GM12892 (cell line): ENCODE measurements around the gene ADGRL3.

Source experiments
- DNase-seq: peaks from one replicate; pipeline ENCODE4 v3.0.0; 2011; ENCODE audit not compliant: insufficient read length
- FAIRE-seq: peaks from 2 replicates; lab custom pipeline; 2011; peaks lifted over from hg19 to GRCh38; lab: Jason Lieb, UNC
- POLR2A ChIP-seq: IDR thresholded peaks from 2 replicates; pipeline ENCODE4 v1.6.1; 2011; ENCODE audit warnings: low read depth, low read length, control low read depth
- POLR2AphosphoS5 ChIP-seq: IDR thresholded peaks from 2 replicates; pipeline ENCODE4 v1.6.1; 2011; ENCODE audit warnings: low read depth, low read length, control low read depth
- TAF1 ChIP-seq: IDR thresholded peaks from 2 replicates; pipeline ENCODE4 v1.6.1; 2011; ENCODE audit warnings: low read depth, mild to moderate bottlenecking, control low read depth, low read length, borderline replicate concordance

The ADGRL3 gene

DNA sequence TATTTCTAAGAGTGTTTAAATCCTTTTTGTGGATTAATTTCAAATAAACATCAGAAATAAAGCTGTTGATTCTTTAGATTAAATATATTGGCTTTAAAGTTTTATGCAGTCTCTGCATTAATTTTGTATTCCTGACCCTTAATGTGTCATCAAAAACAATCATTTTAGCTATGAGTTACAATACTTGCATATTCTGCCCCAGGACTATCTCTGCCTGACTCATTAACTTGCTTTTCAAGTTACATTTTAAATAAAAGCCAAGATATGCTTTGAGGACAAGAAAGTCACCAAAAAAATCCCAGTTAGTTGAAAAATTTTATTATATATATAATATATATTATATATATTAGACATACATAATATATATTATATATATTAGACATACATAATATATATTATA, 208.7 kb downstream of the ADGRL3 start:
- FAIRE-seq, result no peak
- no peak for TF ChIP-seq POLR2A
- TF ChIP-seq POLR2AphosphoS5, result no peak
- TF ChIP-seq TAF1, result no peak
- no peak for DNase-seq

DNA sequence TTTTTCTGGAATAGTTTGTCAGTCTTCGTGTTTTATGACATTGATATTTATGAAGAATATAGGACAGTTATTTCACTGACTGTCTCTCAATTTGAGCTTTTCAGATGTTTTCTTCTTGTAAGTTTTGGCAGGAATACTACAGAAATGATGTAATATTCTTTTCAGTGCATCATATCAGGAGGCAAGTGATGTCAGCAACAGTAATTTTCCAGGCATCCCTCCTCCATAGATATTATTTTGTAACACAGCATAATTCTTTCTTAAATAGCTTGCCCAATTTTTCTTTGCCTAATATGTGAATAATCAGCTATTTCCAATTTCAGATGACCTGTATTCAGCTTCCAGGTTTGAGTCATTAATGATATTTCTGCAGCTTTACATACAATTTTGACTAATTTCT, 211.1 kb downstream of the ADGRL3 start:
- no peak for DNase-seq
- FAIRE-seq, result no peak
- TF ChIP-seq POLR2A (no peak), POLR2AphosphoS5 (no peak), TAF1 (no peak)

DNA sequence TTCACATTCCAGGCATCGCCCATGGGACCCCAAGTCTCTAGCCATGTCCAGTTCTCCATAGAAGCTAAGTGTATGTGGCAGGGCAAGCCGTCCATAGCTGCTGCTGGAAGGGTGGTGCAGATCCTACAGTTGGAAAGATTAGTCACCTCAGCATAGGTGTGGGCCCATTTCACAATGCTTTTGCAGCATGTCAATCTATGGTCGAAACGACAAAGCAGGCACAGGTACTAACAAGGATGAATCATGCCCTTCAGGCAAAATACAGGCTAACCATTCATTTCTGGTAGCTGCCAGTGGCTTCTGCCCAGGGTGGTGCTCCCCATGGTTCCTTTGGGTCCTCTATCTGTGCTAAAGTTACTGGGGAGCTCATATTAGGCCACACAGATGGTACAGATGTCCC, 225.2 kb downstream of the ADGRL3 start:
- TF ChIP-seq POLR2A, result no peak
- TF ChIP-seq TAF1, result no peak
- TF ChIP-seq POLR2AphosphoS5, result no peak
- FAIRE-seq, result no peak

GRCh38 chr4:61426229-61426628, 226.1 kb downstream of the ADGRL3 start:
- no peak for DNase-seq
- TF ChIP-seq POLR2AphosphoS5 (no peak), POLR2A (no peak), TAF1 (no peak)
- FAIRE-seq, result no peak

More for the DNA sequence above, 225.2 kb downstream of the ADGRL3 start:
- no peak for DNase-seq

GRCh38 chr4:61427099-61427817, 227.1 kb downstream of the ADGRL3 start:
- no peak for DNase-seq
- no peak for FAIRE-seq
- no peak for TF ChIP-seq TAF1
- no peak for TF ChIP-seq POLR2AphosphoS5
- no peak for TF ChIP-seq POLR2A

GRCh38 chr4:61427818-61428495, 227.8 kb downstream of the ADGRL3 start:
- no peak for FAIRE-seq
- no peak for TF ChIP-seq POLR2AphosphoS5
- TF ChIP-seq TAF1, result no peak
- TF ChIP-seq POLR2A, result no peak
- no peak for DNase-seq

DNA sequence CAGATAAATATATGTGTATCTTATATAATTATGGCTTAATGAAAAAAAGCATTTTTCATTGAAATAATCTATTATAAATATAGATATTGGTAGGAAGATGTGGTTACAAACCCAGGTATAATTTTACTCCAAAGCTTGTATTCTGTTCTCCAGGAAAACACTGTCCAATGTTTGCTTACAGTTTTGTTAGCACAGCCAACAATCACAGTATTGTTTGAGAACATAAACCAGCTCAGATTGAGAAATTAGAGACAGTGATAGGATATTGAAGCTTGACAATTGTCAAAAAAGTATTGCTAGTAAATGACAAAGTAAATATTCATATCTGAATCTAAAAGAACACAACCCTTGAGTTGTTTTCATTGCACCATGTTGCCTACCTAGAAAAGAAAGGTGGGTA, 228.8 kb downstream of the ADGRL3 start:
- FAIRE-seq, result no peak
- no peak for DNase-seq
- TF ChIP-seq TAF1 (no peak), POLR2AphosphoS5 (no peak), POLR2A (no peak)

DNA sequence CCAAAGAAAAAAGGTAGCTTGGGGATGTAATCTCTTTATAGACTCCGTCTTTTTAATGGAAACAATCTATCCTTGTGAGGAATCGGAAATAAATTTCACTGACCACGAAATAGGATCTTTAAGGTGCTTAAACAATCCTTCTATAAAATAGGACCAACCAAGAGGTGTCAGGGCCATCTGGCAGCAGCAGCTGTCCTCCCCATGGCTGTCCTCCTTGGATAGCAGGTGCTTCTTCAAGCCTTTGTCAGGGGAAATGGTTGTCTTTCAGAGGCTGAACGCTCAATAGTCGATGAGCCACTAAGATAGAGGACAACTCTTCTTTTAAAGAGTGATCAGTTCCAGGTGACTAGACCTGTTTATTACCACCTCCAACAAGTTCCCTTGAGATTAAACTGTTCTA, 231.0 kb downstream of the ADGRL3 start:
- no peak for FAIRE-seq
- TF ChIP-seq TAF1 (no peak), POLR2AphosphoS5 (no peak), POLR2A (no peak)

DNA sequence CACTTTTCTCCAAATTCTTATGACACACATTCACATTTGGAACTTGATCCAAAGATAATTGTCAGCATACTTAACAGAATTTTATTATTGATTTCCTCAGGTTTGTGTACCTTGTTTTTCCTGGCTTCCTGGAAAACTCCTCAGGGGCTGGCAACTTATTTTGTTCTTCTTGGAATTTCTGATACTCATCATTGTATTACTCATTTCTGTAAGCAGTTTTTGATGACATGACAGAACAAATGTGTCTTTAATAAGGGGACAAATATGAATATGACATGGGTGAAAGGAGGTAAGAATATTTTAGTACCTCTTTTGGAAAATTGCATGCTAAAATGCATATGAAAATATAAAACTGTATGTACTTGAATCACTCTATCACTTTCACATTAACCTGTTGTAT, 237.8 kb downstream of the ADGRL3 start:
- DNase-seq, result no peak

More for the DNA sequence above, 231.0 kb downstream of the ADGRL3 start:
- DNase-seq, result no peak

GRCh38 chr4:61440321-61440720, 240.2 kb downstream of the ADGRL3 start:
- TF ChIP-seq POLR2AphosphoS5, result no peak
- no peak for TF ChIP-seq TAF1
- no peak for TF ChIP-seq POLR2A
- no peak for FAIRE-seq
- no peak for DNase-seq

More for the DNA sequence above, 237.8 kb downstream of the ADGRL3 start:
- no peak for FAIRE-seq
- TF ChIP-seq POLR2A, result no peak
- no peak for TF ChIP-seq TAF1
- TF ChIP-seq POLR2AphosphoS5, result no peak

DNA sequence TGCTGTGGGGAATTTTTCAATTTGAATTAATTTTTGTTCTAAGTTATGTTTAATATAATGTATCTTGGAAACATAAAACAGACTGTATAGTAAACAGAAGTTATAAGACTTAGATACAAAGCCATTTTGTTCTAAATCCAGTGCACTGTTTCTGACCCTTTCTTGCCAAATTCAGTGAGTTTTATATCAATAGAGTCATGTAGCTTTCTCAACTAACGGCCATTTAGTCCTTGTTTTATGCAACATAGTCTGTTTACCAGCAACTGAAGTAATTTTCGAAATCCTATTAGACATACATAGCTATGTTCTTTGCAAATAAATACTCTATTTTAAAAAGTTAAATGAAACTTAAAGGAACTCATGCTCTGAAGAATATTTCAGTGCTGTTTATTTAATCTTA, 242.8 kb downstream of the ADGRL3 start:
- FAIRE-seq, result no peak
- no peak for DNase-seq
- no peak for TF ChIP-seq POLR2A
- no peak for TF ChIP-seq POLR2AphosphoS5
- no peak for TF ChIP-seq TAF1

DNA sequence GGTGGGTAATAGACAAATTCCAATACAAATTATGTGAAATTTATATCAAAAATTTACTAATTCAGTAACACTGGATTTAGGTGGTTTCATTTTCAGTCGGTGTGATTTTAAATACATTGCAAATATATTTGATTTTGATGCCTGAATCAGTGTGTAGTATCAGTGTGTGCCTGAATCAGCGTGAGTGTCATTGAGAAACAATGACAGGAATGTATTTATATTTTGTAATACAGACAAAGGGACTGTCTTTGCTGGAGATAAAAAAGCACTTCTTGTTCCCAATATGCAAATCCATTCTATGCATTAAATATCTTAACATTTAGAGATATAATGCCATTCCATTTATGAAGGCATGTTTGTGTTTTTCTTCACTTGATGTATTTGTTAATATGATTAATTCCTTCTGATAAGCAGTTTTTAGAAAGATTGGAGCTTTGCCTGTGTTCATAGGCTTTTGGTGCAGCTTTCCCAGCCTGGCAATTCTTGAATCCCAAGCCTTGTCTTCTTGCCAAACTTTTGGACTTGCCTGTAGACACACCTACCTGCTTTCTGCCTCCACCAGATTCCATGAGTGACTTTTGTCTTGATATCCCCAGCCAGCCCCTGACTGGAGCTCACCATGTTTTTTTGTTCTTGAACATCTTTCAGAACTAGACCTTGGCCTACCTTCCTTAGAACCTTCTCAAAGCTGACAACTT, 243.8 kb downstream of the ADGRL3 start:
- DNase-seq (no peak), FAIRE-seq (no peak)
- TF ChIP-seq TAF1, result no peak
- no peak for TF ChIP-seq POLR2AphosphoS5
- TF ChIP-seq POLR2A, result no peak
